Stimulated activated CD4-positive, alpha-beta T cell treated with anti-CD3 and anti-CD28 coated beads, Interleukin-15, amount 100 ng/mL, for 48 hours (primary cell): ENCODE results near the gene HAL.
A peak's percentile ranks its signal among the peaks of the same experiment; 100 is the strongest.

Experiments used
- DNase-seq, 2 donors: peaks; one replicate each; pipeline ENCODE4 v3.0.0-alpha.2; 2020; ENCODE audit warnings: low read depth in 2 of 2

Gene HAL

DNA sequence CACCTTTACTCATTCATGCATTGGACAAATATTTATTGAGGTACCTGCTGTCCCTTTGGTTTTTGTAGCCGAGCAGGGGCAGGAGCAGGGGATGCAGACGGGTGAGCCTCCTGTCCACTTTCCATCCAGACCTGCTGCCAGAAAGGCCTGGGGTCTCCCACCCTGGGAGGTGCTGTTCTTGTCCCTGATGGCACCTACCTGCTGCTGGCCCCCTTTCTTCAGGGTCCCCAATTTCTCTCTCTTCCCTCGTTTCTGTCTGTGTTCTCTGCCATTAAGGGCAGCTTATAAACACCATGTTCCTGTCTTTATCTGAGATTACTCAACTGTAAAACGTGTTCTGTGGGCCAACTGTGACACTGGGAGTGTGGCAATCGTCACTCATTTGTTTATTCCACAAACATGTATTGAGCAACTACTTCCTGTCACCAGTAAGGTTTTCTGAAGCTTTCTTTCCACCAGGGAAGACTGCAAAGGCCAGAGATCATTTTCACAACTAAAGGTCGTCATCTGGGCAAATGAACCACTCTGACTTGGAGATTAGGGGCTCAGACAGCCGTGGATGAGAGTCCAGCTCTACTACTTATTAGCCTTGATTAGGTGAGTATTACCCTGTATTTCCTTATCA lies at the start of gene HAL:
Gene HAL, minus strand, starts transcription at position 311 of the 625 bp plus-strand sequence. CDS start 434 bp downstream, outside the sequence.
- no peak for DNase-seq

DNA sequence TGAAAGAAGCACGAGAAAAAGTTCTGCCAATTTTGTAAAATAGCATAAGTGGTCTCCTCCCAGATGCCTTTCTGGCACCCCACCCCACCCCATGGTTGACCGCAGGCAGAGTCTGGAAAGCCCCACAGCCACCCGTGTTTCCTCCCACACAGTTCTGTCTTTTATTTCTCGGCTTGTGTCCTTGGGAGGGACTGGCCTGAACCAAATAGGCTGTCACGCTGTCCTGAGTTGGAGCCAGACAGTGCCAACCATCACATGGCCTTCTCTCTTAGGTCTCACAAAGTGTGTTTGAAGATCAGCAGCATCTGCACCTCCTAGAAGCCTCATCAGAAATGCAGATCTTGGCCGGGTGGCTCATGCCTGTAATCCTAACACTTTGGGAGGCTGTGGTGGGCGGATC lies 49.4 kb upstream of the HAL start:
- no peak for DNase-seq

- DNase-seq: no peak
Measured at GRCh38 chr12:96044943-96045290, 48.8 kb upstream of the HAL start.

DNA sequence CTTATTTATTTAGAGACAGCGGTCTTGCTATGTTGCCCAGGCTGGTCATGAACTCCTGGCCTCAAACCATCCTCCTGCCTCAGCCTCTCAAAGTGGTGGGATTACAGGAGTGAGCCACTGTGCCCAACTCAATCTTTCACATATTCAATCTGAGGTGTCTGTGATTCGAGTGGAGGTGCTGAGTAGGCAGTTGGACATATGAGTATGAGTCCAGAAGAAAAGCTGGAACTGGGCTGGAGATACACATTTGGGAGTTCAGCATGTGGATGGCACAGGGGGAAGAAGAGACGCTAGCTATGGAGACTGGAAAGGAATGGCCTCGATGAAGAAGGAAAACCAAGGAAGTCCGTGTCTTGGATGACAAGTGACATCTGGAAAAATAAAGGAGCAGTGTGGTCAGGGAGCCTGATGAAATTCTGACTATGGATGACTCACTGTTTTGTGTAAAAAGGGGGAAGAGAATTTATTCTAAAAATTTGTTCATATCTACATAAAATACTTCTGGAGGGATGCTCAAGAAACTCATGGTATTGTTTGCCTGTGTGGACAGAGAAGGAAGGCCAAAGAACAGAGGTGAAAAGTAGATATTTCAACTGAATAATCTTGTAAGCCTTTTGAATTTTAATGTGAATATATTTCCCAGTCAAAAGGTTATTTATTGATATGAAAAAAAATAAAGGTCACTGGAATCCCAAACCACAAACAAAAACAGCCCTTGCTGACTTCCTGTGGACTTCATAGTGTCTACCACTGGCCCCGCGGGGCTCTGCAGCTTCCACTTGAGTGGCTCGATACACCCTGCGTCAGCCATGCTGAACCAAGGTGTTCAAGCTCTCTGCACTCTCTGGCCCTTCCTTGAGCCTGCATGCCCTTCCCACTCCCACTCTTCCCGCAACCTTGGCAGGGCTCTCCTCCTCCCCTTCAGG lies 48.1 kb upstream of the HAL start:
- no peak for DNase-seq

DNA sequence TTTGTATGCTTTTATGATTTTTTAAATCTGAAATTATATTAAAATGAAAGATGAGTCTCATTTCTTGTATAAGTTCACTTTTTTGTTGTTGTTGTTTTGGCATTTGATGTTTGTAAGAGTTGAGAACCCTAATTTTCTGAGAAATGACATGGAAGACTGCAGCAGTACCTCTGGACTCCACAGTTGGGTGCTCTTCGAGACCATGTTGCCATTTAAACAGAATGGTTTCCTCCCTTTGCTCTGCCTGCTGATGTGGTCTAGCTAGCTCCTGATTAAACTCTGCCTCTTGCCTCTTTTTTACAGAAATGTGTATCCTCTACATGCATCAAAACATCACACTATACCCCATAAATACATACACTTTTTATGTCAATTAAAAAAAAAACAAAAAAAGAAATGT lies 45.0 kb upstream of the HAL start:
- no peak for DNase-seq

DNA sequence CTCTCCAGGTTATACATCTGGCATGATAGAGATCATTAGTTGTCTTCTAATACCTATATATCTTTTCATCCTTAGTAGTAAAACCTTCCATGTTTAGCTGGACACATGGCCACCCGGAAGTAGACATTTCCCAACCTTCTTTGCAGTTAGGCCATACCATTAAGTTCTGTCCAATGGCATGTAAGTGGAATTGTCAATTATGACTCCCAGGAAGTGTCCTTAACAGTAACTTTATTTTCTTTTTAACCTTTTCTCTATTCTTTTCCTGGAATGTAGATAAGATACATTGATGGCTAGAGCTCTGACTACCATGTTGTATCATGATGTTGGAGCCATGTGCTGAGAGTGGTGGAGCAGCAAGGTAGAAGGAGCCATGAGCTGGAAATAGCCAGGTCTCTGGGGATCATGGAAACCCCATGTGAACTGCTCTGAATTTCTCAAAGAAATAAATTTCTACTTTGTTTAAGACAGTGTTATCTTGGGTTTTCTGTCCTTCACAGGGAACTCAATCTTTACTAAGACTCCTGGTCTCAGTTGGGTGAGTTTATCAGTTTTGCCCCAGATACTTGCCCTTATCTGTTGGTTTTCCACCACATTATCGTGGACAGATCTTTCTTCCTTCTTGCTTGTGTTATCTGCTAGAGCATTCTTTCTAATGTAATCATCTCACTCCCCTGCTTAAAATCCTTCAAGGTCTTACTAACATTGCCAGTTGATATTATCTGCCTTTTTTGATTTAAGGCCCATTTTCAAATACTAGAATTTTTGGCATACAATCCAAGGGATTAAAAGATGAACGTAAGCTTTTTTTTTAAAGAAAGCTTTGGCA lies 44.4 kb upstream of the HAL start:
- DNase-seq: no peak

DNA sequence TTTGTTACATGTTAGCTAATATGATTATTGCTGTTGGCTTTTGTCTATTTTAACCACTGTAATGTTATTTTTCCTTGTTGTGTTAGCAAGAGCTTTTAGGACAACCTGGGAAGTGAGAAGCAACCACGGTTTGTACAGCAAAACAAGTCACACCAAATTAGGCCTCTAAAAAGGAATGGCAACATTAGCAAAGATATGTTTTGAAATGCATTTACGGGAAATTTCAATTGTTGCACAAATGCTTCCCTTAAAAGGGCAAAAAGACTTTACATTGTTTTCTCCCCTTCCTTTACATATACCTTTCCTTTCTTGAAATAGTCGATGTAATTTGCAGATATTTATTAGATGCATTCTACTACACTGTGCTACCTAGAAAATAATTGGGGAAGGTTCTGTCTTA lies 43.4 kb upstream of the HAL start:
- DNase-seq: no peak

DNA sequence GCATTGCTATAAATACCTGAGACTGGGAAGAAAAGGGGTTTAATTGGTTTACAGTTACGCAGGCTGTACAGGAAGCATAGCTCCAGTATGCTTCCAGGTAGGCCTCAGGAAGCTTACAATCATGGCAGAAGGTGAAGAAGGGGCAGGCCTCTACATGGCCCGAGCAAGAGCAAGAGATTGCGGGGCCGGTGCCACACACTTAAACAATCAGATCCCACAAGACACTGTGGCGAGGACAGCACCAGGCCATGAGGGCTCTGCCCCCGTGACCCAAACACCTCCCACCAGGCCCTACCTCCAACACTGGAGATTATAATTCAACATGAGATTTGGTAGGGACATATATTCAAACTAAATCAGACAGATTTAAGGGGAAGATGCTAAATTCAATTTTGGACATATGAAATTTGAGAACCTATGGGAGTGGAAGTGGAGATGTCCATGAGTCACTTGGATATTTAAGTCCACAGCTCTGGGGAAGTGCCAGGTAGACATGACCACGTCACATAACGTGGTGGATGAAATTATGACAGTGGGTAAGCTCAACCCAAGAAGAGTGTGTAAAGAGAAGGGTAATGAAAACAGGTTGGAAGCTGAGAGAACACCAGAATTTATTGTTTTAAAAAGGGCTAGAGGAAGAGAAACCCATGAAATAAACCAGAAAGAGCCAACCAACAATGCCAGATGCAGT lies 40.8 kb upstream of the HAL start:
- DNase-seq: no peak

GRCh38 chr12:96035283-96036236 lies 39.4 kb upstream of the HAL start, which contains the start of gene LTA4H:
LTA4H (minus strand) TSS chr12:96035587; CDS start chr12:96035519, 68 bp downstream.
- DNase-seq: peak; percentile 96

GRCh38 chr12:96034621-96035282 lies 38.6 kb upstream of the HAL start:
- DNase-seq: no peak

DNA sequence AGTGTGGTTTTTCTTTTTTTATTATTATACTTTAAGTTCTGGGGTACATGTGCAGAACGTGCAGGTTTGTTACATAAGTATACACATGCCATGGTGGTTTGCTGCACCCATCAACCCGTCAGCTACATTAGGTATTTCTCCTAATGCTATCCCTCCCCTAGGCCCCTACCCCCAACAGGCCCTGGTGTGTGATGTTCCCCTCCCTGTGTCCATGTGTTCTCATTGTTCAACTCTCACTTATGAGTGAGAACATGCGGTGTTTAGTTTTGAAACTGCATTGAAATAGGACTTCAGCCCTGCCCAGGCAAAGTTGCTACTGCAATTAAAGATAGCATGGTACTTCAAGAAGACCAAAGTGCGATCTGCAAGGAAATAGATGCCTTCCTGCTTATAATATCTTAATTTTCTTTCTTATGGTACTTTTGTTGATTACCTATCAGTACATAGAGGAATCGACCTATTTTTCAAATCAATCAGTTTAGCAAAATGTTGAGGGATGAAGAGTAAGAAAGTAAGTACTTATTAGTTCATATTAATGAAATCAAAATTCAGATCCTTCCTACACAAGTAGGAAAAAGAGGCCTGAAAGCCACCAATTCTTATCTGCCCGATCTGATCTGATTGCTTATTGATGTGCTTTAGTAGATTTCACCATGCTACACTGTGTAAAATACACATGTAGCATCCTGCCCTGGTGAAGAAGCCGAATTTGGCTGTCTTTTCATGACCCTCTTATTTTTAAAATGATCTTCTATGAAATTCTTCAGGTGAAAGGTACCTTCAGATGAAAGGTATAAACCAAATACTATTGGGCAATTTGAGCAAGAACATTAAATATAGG lies 37.6 kb upstream of the HAL start:
- no peak for DNase-seq

GRCh38 chr12:96029826-96030225 lies 33.7 kb upstream of the HAL start:
- no peak for DNase-seq

- no peak for DNase-seq
Measured at GRCh38 chr12:96028538-96028937, 32.4 kb upstream of the HAL start.

- DNase-seq: no peak
Measured at GRCh38 chr12:96026331-96026730, 30.2 kb upstream of the HAL start.

GRCh38 chr12:96025518-96025917 lies 29.4 kb upstream of the HAL start:
- DNase-seq: no peak

GRCh38 chr12:96020314-96021003 lies 24.3 kb upstream of the HAL start:
- no peak for DNase-seq

- no peak for DNase-seq
Measured at GRCh38 chr12:96015672-96016071, 19.5 kb upstream of the HAL start.

GRCh38 chr12:96014943-96015599 lies 18.9 kb upstream of the HAL start:
- DNase-seq: no peak
